ENCODE results near the gene USF2.
"Not testable (repeated sequence)": the region's sequence is repeated elsewhere in the genome, so short reads cannot be mapped to it uniquely, and the experiment has no call there.

Gene USF2

GRCh38 chr19:35268536-35269437 is at the start of gene USF2:
TSS of gene USF2 (plus strand) at chr19:35268962. CDS start at chr19:35269102, 140 bp downstream.
- no peak for DNase-seq (ENCODE audit: low read depth, low spot score)

- no peak for DNase-seq (ENCODE audit: low read depth, low spot score)
Measured at GRCh38 chr19:35219008-35219407, 49.8 kb upstream of the USF2 start.

- DNase-seq (ENCODE audit: low read depth, low spot score): no peak
Measured at GRCh38 chr19:35220315-35220921, 48.3 kb upstream of the USF2 start.

- DNase-seq (ENCODE audit: low read depth, low spot score): not testable (repeated sequence)
Measured at GRCh38 chr19:35220973-35221590, 47.7 kb upstream of the USF2 start.

GRCh38 chr19:35222373-35223015 is 46.3 kb upstream of the USF2 start:
- DNase-seq (ENCODE audit: low read depth, low spot score): no peak

GRCh38 chr19:35223084-35223790 is 45.5 kb upstream of the USF2 start:
- DNase-seq (ENCODE audit: low read depth, low spot score): no peak

GRCh38 chr19:35223862-35224505 is 44.8 kb upstream of the USF2 start:
- no peak for DNase-seq (ENCODE audit: low read depth, low spot score)

- no peak for DNase-seq (ENCODE audit: low read depth, low spot score)
Measured at GRCh38 chr19:35224681-35225571, 43.8 kb upstream of the USF2 start.

- DNase-seq (ENCODE audit: low read depth, low spot score): no peak
Measured at GRCh38 chr19:35225951-35226350, 42.8 kb upstream of the USF2 start.

- DNase-seq (ENCODE audit: low read depth, low spot score): no peak
Measured at GRCh38 chr19:35226748-35227147, 42.0 kb upstream of the USF2 start.

- DNase-seq (ENCODE audit: low read depth, low spot score): no peak
Measured at GRCh38 chr19:35228177-35228930, 40.4 kb upstream of the USF2 start, which contains the start of gene FAM187B. TSS of gene FAM187B (minus strand) at chr19:35228739. CDS start at chr19:35228680, 59 bp downstream.

GRCh38 chr19:35229601-35230000 is 39.2 kb upstream of the USF2 start:
- DNase-seq (ENCODE audit: low read depth, low spot score): no peak

- no peak for DNase-seq (ENCODE audit: low read depth, low spot score)
Measured at GRCh38 chr19:35231956-35232645, 36.7 kb upstream of the USF2 start.

- no peak for DNase-seq (ENCODE audit: low read depth, low spot score)
Measured at GRCh38 chr19:35232912-35233311, 35.9 kb upstream of the USF2 start.

GRCh38 chr19:35236638-35237400 is 31.9 kb upstream of the USF2 start:
- DNase-seq (ENCODE audit: low read depth, low spot score): no peak

- DNase-seq (ENCODE audit: low read depth, low spot score): not testable (repeated sequence)
Measured at GRCh38 chr19:35239597-35239996, 29.2 kb upstream of the USF2 start.

- DNase-seq (ENCODE audit: low read depth, low spot score): no peak
Measured at GRCh38 chr19:35240327-35240726, 28.4 kb upstream of the USF2 start.

GRCh38 chr19:35241417-35241816 is 27.3 kb upstream of the USF2 start:
- no peak for DNase-seq (ENCODE audit: low read depth, low spot score)

All from iPS DF 19.7 (cell line).